Ascending aorta (tissue), 2 donors: ENCODE data around the gene SLFN5. TPM values are rescaled to one million over a fixed set of nuclear protein-coding genes. Genes with fewer than 3 reads are reported as not detected.

Experiments used
- DNase-seq, 2 donors: peaks; one replicate each; pipeline ENCODE4 v3.0.0-alpha.2; 2019; ENCODE audit warnings: low spot score in 2 of 2
- H3K27ac ChIP-seq, 2 donors: fragments of 200-600 bp; sonication (generic); one replicate each; pipeline ENCODE4 v1.5.1; 2016 to 2017; ENCODE audit warnings: mild to moderate bottlenecking in 1 of 2
- H3K27me3 ChIP-seq: fragments of 200-600 bp; sonication (generic); one replicate; pipeline ENCODE4 v1.5.1; 2017
- H3K36me3 ChIP-seq, 2 donors: fragments of 200-600 bp; sonication (generic); one replicate each; pipeline ENCODE4 v1.5.1; 2016
- H3K4me1 ChIP-seq, 2 donors: fragments of 200-600 bp; sonication (generic); one replicate each; pipeline ENCODE4 v1.5.1; 2016 to 2017; ENCODE audit warnings: mild to moderate bottlenecking in 1 of 2
- H3K4me3 ChIP-seq, 2 donors: fragments of 200-600 bp; sonication (generic); one replicate each; pipeline ENCODE4 v1.5.1; 2016 to 2017; ENCODE audit warnings: mild to moderate bottlenecking in 1 of 2
- H3K9me3 ChIP-seq, 2 donors: fragments of 200-600 bp; sonication (generic); one replicate each; pipeline ENCODE4 v1.5.1; 2016
- intact Hi-C: fragments of 100-400 bp; cut with DNase I; formaldehyde crosslinking; loops from one replicate; pipeline ENCODE4 v1.15.1; 2023
- total RNA-seq: library from RNA; depleted of rRNA; stranded (reverse); fragments of >200 nt; gene quantifications from one replicate; pipeline ENCODE4 v1.1.0, GENCODE V29; 2016
- TF ChIP-seq, protein P1 (sequence below), 3 experiments: fragments of 200-600 bp in 2 of 3; fragments of 450-650 bp in 1 of 3; sonication (generic) in 2 of 3; IDR thresholded peaks; one replicate each; pipeline ENCODE4 v1.5.1; 2016 to 2019; ENCODE audit warnings: antibody characterized with exemption in 3 of 3, mild to moderate bottlenecking in 1 of 3, moderate library complexity in 1 of 3

Gene SLFN5
- total RNA-seq, 1 donor from 2014 or later: 13.0 TPM

DNA sequence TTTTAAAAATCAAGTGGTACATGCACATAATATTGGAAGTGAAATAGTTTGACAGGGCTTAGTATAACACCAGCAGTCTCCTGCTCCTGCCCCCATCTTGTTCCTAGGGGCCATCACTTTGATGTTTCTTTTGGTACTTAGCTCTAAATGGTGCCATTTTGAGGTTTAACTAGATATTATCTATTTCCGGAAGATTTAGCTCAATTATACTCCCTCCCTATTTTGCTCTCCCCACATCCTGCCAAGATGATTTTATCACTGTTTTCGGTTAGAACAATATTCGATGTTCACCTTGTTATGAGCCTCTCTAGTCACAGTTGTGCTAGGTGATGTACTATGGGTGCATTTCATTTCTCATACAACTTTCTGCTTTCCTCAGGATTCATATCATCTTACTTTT lies 28.7 kb upstream of the SLFN5 start:
- no peaks in the 10 kb centered on the region for H3K9me3 ChIP-seq
- no peak for DNase-seq
- TF ChIP-seq, protein P1, sequence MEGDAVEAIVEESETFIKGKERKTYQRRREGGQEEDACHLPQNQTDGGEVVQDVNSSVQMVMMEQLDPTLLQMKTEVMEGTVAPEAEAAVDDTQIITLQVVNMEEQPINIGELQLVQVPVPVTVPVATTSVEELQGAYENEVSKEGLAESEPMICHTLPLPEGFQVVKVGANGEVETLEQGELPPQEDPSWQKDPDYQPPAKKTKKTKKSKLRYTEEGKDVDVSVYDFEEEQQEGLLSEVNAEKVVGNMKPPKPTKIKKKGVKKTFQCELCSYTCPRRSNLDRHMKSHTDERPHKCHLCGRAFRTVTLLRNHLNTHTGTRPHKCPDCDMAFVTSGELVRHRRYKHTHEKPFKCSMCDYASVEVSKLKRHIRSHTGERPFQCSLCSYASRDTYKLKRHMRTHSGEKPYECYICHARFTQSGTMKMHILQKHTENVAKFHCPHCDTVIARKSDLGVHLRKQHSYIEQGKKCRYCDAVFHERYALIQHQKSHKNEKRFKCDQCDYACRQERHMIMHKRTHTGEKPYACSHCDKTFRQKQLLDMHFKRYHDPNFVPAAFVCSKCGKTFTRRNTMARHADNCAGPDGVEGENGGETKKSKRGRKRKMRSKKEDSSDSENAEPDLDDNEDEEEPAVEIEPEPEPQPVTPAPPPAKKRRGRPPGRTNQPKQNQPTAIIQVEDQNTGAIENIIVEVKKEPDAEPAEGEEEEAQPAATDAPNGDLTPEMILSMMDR (IDR thresholded peaks at IDR 0.05): no peak

DNA sequence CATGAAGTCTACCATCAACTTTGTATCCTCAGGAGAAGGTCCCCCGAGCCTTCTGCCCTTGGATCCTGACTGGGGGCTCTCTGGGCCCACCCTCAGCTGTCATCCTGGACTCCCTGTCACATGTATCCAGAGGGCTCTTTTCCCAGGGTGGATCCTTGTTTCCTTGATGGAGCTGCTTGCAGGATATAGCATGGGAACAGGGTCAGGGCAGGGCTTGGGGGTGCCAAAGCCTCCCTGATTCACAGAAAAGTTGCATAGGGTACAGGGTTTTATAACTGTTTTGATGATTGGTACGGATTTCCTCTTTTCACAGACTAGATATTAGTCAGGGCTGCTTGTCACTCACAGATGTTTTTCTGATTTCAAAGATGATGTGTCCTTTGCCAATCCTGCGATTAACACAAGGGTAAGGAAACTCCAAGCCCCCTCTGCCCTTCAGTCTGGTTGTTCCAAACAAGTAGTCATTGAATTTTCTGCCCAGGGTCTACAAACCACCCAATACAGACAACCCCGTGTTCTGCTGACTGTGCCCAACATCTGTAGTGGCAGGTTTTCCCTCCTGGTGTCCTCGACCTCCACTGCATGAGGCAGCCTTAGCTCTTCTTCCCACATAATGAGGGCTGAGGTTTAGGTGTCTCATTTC lies 28.1 kb upstream of the SLFN5 start:
- H3K27ac ChIP-seq: no peak overlapping the region
- H3K27me3 ChIP-seq: no peaks in the 10 kb centered on the region
- H3K36me3 ChIP-seq: no peaks in the 10 kb centered on the region
- no peak for DNase-seq
- TF ChIP-seq, protein P1 (IDR thresholded peaks at IDR 0.05): no peak
- intact Hi-C loops: loop anchor here (10.0 kb wide), 1 partner anchor 60 kb away; no protein-coding TSS in a partner anchor
- no peak overlapping the region for H3K4me3 ChIP-seq
- H3K9me3 ChIP-seq: no peaks in the 10 kb centered on the region
- no peaks in the 10 kb centered on the region for H3K4me1 ChIP-seq

More for the DNA sequence above, 28.7 kb upstream of the SLFN5 start:
- Histone ChIP-seq H3K27me3 (no peaks in the 10 kb centered on the region), H3K4me3 (no peak overlapping the region), H3K27ac (no peak overlapping the region), H3K4me1 (no peaks in the 10 kb centered on the region), H3K36me3 (no peaks in the 10 kb centered on the region)
- intact Hi-C loops: loop anchor here (10.0 kb wide), 1 partner anchor 59 kb away; no protein-coding TSS in a partner anchor

DNA sequence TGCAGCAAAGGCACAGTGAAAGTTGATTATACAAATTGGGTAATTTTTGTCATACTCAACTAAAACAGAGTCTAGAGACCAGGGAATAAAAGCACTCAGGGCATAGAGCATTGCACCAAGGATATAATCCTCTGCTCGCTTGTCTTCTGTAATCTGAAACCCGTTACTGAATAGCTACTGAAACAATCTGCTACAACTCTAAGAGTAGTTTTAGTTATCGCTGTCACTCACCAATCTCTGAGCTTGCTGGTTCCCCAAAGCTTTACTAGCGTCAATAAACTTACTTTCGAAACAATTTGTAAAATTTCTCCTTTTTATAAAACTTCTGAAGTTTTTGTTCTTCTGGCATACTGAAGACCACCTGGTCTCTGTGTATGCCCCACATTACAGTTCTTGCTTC lies 25.8 kb upstream of the SLFN5 start:
- Histone ChIP-seq H3K9me3 (no peaks in the 10 kb centered on the region), H3K27ac (no peak overlapping the region), H3K4me1 (no peaks in the 10 kb centered on the region), H3K27me3 (no peaks in the 10 kb centered on the region), H3K36me3 (no peaks in the 10 kb centered on the region), H3K4me3 (no peak overlapping the region)
- intact Hi-C loops: loop anchor here (10.0 kb wide), 1 partner anchor 62 kb away; no protein-coding TSS in a partner anchor
- TF ChIP-seq, protein P1 (IDR thresholded peaks at IDR 0.05): no peak
- DNase-seq: no peak

DNA sequence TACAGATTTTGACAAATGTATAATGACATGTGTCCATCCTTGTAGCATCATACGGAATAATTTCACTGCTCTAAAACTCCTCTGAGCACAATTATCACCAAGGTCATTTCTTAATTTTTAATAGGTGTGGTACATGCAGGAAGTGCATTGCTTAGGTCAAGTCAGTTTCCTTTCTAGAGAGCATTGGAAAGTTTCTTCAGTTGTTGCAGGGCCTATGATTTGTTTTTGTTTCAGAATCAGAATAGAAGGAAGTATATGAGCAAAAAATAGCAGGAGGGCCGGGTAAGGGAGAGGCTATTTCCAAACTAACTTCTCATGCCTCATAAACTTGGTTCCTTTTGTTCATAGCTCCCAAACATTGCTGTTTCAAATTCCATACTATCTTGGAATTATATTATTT lies 24.0 kb upstream of the SLFN5 start:
- Histone ChIP-seq H3K27ac (no peak overlapping the region), H3K36me3 (no peaks in the 10 kb centered on the region), H3K4me1 (no peaks in the 10 kb centered on the region), H3K4me3 (no peak overlapping the region), H3K27me3 (no peaks in the 10 kb centered on the region), H3K9me3 (peaks cover 0 to 5% of the 10 kb centered on the region in 2 donors)
- TF ChIP-seq, protein P1 (IDR thresholded peaks at IDR 0.05): no peak
- intact Hi-C loops: loop anchor here (10.0 kb wide), 1 partner anchor 64 kb away; no protein-coding TSS in a partner anchor
- DNase-seq: no peak

DNA sequence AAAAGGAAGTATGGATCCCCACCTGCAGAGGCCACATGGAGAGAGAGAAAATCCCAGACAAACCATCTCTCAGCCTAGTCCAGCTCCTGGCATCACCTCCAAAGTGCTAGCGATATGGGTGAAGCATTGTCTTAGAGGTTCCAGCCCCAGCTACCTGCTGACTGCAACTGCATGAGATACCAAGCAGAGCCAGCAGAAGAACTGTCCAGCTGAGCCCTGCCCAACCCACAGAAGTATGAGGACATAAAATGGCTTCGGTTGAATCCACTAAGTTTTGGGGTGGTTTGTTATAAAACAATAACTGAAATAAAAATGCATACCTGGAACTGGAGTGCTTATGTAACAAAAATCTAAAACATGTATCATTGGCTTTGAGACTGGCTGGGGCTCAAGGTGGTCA lies 20.4 kb upstream of the SLFN5 start:
- no peak overlapping the region for H3K4me3 ChIP-seq
- TF ChIP-seq, protein P1 (IDR thresholded peaks at IDR 0.05): no peak
- no peak overlapping the region for H3K27ac ChIP-seq
- intact Hi-C loops: no loop called here
- no peaks in the 10 kb centered on the region for H3K36me3 ChIP-seq
- DNase-seq: no peak
- H3K4me1 ChIP-seq: no peaks in the 10 kb centered on the region
- H3K27me3 ChIP-seq: no peaks in the 10 kb centered on the region
- H3K9me3 ChIP-seq: peaks cover 0 to 5% of the 10 kb centered on the region in 2 donors
